ENCODE results near the gene RELN.

DNA sequence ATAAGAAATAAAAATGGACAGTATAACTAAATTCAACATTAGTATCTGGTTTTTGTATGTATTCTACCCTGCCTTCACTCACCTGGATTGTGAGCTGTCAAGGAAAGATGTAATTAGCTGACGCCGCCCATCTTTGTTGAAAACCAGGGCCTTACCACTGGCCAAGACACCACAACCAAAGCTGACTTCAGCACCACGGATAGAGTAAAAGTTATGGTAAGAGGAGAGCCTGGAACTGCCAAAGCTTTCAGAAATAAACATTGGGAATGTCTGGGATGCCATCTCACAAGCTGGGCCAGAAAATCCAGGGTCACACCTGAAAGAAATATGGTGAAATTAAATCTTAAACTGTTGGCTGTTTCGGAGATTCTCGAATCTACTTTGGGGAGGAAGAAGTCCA, 353.3 kb downstream of the RELN start:
- no peak for TF ChIP-seq ZNF423 (tag by site-specific recombination; IDR thresholded peaks at IDR 0.05)
- TF ChIP-seq, protein P1, sequence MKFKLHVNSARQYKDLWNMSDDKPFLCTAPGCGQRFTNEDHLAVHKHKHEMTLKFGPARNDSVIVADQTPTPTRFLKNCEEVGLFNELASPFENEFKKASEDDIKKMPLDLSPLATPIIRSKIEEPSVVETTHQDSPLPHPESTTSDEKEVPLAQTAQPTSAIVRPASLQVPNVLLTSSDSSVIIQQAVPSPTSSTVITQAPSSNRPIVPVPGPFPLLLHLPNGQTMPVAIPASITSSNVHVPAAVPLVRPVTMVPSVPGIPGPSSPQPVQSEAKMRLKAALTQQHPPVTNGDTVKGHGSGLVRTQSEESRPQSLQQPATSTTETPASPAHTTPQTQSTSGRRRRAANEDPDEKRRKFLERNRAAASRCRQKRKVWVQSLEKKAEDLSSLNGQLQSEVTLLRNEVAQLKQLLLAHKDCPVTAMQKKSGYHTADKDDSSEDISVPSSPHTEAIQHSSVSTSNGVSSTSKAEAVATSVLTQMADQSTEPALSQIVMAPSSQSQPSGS (tag by site-specific recombination; IDR thresholded peaks at IDR 0.05; ENCODE audit: low read depth), result no peak
- TF ChIP-seq, protein P2, sequence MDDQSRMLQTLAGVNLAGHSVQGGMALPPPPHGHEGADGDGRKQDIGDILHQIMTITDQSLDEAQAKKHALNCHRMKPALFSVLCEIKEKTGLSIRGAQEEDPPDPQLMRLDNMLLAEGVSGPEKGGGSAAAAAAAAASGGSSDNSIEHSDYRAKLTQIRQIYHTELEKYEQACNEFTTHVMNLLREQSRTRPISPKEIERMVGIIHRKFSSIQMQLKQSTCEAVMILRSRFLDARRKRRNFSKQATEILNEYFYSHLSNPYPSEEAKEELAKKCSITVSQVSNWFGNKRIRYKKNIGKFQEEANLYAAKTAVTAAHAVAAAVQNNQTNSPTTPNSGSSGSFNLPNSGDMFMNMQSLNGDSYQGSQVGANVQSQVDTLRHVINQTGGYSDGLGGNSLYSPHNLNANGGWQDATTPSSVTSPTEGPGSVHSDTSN (CRISPR knock-in tag; IDR thresholded peaks at IDR 0.05), result no peak

Data from HEK293 (cell line).